ENCODE data around the gene NDP.

DNA sequence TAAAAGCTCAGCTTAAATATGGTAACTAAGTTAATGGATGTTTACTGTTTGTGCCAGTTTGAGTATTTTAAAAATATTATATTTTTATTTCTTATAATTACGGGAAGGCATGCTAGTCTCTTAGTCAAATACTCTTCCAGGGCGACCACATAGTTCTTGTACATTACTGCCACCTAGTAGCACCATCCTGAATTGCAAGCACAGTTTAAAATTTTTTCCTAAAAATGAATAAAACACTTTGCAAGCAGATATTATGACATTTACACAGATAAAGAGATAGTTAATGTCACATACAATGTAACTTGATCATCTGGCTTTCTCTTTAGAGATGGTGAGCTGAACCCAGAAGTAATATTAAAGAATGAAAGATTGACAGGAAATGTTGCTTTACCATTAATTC is 11.5 kb downstream of the NDP start:
- TF ChIP-seq, protein P1, sequence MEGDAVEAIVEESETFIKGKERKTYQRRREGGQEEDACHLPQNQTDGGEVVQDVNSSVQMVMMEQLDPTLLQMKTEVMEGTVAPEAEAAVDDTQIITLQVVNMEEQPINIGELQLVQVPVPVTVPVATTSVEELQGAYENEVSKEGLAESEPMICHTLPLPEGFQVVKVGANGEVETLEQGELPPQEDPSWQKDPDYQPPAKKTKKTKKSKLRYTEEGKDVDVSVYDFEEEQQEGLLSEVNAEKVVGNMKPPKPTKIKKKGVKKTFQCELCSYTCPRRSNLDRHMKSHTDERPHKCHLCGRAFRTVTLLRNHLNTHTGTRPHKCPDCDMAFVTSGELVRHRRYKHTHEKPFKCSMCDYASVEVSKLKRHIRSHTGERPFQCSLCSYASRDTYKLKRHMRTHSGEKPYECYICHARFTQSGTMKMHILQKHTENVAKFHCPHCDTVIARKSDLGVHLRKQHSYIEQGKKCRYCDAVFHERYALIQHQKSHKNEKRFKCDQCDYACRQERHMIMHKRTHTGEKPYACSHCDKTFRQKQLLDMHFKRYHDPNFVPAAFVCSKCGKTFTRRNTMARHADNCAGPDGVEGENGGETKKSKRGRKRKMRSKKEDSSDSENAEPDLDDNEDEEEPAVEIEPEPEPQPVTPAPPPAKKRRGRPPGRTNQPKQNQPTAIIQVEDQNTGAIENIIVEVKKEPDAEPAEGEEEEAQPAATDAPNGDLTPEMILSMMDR (IDR thresholded peaks at IDR 0.05) = no peak
- TF ChIP-seq POLR2A (IDR thresholded peaks at IDR 0.05; ENCODE audit: low read depth) = no peak
